Iris pigment epithelial cell (primary cell): ENCODE measurements around the gene PROSER1.
"Not testable (repeated sequence)": the region's sequence is repeated elsewhere in the genome, so short reads cannot be mapped to it uniquely, and the experiment has no call there.

Experiments used
- DNase-seq: peaks from one replicate; pipeline ENCODE4 v3.0.0-alpha.2; 2011; ENCODE audit warnings: low read depth

PROSER1 gene

DNA sequence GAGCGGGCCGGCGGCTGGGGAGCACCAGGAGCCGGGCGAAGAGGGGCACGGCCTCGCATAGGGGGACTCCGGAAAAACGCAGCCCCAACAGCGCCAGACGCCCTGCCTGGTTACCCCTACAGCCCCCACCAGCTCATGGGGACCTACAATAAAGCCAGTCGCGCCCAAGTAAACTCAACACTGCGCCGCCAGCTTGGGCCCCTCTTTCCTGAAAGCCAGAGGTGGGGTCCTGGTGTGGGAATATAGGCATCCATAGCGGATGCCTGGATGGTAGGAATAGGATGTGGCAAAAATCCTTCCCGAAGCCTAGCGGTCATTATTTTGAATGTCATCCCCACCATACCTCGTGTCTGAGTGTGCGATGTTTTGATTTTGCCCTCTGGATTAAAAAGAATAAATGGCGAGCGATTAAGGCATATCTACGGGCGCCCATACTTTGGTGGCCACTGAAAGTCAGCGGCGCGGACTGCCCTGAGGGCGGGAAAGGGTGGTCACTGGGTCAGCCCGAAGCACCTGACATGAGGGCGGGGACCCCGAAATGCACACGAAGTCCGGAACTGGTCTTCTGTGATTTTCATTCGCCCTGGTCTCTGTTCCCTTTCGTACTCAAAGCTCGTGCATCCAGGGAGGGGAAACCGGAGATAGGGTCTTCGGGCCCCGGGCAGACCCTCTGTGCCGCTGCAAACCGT is at the start of gene PROSER1, which contains the start of gene NHLRC3:
Gene PROSER1, minus strand, starts transcription at position 210 of the 689 bp plus-strand sequence. CDS start 847 bp downstream, outside the sequence.
Gene NHLRC3, plus strand, starts transcription at position 577 of the 689 bp plus-strand sequence. CDS start 184 bp downstream, outside the sequence.
- DNase-seq = peak; percentile 83

GRCh38 chr13:39086251-39086945 is 48.5 kb upstream of the PROSER1 start:
- DNase-seq = not testable (repeated sequence)

DNA sequence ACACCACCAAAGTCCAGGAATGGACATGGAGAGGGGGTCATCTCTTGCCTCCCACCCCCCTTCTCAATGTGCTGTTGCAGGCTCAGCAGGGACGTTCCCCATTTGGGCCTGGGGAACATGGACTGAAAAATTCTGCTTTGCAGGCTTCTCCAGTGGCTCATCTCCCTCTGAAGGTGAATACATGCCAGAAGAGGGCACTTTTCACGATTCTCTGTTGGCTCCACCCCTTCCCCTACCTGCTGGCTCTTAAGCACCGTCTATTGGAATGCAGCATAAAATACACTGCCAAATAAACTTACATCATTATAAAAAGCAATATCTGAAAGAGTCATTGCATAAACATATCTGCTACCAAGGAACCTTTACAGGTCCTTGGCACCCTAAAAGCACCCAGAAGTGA is 36.1 kb upstream of the PROSER1 start:
- no peak for DNase-seq

- no peak for DNase-seq
Measured at GRCh38 chr13:39072842-39073241, 35.0 kb upstream of the PROSER1 start.

GRCh38 chr13:39062004-39062403 is 24.1 kb upstream of the PROSER1 start:
- DNase-seq = no peak

GRCh38 chr13:39058040-39058439 is 20.2 kb upstream of the PROSER1 start:
- DNase-seq = no peak

DNA sequence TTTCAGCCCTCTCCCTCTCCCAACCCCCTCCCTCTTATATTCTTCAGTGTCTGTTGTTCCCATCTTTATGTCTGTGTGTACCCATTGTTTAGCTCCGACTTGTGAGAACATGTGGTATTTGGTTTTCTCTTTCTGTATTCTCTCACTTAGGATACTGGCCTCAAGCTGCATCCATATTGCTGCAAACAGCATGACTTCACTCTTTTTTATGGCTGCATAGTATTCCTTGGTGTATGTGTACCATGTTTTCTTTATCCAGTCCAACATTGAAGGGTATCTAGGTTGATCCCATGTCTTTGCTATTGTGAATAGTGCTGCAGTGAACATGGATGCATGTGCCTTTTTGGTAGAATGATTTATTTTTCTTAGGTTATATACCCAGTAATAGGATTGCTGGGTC is 18.1 kb upstream of the PROSER1 start:
- no peak for DNase-seq

GRCh38 chr13:39054112-39054511 is 16.2 kb upstream of the PROSER1 start:
- no peak for DNase-seq

GRCh38 chr13:39052944-39053343 is 15.1 kb upstream of the PROSER1 start:
- no peak for DNase-seq

DNA sequence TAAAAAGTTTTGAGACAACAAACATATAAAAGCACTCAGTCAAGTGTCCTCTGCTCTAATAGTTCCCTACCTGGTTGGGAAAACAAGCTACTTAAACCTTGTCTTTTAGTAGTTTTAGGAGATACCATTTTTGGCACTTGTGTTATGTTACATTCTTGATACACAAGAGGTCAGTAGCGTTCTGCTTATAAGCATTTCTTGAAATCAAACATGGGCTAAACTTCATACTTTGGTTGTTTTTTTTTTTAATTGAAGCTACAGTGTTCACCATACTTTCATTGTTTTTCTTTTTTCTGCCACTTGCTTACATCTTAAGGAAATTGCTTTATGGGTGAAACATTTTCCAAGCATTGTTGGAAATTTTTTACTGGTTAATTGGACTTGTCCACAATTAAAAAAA is 13.3 kb upstream of the PROSER1 start:
- peak; percentile 49 for DNase-seq

DNA sequence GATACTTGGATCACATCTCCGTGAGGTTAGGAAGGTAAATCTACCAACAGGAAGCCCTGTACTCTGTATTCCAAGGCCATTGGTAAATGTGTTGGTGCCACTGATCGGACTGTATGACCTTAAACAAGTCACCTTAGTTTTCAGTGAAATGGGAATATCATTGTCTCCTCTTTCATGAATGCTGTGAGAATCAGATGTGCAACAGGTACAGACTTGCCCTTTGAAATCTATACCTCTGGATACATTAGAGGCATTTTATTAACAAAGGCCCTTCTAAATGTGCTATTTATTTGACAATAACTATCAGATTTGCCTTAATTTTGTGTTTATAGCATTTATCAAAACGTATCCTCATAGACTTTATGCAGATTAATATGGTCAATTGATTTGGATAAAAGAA is 11.4 kb upstream of the PROSER1 start:
- DNase-seq = no peak

- no peak for DNase-seq
Measured at GRCh38 chr13:39048806-39049205, 10.9 kb upstream of the PROSER1 start.

GRCh38 chr13:39047560-39047959 is 9.7 kb upstream of the PROSER1 start:
- DNase-seq = peak; percentile 18

- DNase-seq = no peak
Measured at GRCh38 chr13:39044536-39044935, 6.6 kb upstream of the PROSER1 start.

DNA sequence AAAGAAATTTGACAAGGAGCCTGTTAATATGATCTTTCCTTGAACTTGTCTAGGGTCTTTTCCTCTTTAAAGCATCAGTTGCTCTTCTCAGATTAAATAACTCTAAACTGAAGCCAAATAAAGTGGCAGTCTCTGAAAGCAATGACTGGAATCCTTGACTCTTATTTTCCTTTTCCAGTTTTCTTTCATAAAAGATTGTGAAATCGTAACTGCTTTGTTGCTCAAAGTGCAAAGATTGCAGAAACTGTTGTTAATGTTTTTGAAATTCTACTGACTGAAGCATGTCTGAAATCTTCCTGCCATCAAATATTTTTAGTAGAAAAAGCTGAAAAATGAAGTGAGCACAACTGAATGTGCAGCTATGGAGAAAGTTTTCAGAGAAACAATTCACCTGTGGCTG is 2.3 kb upstream of the PROSER1 start:
- DNase-seq = peak; percentile 17

GRCh38 chr13:39039041-39039440 is 1.2 kb upstream of the PROSER1 start:
- DNase-seq = no peak

DNA sequence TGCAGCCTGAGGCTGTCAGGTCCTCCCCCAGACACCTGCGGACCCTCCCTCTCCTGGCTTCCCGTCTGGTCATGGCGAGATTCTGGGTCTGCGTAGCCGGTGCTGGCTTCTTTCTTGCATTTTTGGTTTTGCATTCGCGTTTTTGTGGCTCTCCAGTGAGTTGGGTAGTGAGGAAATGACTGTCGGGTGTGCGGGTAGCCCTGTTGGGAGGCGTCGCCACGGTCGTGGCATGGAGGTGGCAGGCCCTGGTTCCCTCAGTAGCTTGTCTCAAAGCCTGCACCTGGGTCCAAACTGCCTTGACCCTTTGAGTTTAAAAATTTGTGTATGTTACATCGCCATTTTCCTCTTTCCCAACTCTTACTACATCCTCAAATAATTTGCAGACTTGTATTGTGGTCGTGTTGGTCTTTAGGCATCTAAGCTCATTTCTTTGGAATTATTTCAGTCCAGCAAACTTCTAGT is 711 bp upstream of the PROSER1 start:
- DNase-seq = peak; percentile 32

DNA sequence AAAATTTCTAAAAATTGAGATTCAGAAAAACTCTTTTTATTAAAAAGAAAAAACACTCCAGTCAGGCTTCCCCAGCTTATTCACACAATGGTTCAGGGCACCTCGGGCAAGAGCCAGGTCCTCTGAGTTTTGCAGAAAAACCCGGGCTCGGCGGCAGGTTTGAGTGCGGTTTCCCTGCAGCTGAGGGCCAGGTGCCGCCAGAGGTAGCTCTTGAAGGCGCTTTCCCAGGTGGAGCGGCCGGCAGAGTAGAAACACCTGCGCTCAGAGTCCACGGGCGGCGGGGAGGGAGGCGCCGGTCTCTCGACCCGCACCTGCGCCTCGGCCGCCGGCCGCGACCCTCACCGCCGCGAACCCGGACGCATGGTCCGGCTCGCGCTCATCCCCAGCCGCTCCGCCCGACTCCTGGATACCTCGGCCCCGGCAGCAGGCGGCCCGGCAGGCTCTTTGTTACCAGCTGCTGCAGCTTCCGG is 444 bp downstream of the PROSER1 start:
- no peak for DNase-seq

GRCh38 chr13:39036212-39036611 is 1.7 kb downstream of the PROSER1 start:
- peak; percentile 55 for DNase-seq

GRCh38 chr13:39035799-39036198 is 2.1 kb downstream of the PROSER1 start:
- no peak for DNase-seq

DNA sequence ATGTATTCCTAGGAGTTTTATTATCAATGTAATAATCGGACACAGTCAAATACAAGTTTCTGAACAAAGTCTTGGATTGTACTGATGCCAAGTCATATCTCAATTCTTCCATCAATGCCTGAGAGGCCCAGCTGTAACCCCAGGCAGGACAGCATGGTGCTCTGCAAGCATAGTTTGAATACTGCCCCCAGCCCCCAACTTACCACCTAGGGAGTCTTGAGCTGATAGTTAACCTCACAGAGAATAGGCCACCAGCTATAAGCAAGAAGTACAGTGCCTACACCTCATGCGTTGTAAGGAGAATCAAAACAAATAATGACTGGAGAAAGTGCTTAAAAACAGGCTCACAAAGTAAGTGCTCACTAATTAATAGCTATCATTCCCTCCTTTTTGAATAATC is 2.7 kb downstream of the PROSER1 start:
- no peak for DNase-seq

- no peak for DNase-seq
Measured at GRCh38 chr13:39034085-39034484, 3.8 kb downstream of the PROSER1 start.

DNA sequence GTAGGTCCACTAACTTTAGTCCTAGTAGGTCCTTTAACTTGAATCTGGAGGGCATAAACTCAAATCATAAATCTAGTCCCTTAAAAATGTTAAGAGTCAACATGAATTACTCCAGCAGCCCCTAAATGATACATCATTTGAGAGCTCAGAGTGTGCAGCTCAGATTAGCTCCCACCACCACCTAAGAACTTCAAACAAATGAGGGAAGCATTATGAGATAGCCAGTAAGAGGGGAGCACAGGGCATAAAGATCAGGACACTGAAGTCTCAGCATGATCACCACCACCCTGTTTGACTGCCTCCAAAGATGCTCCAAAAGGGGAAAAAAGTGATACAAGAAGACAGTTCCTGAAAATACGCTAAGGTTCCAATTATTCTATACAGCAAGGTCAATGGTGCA is 5.7 kb downstream of the PROSER1 start:
- no peak for DNase-seq
